GM19099 (cell line): Measurements from ENCODE around the gene CCDC187.

Experiments used
- POLR2A ChIP-seq: IDR thresholded peaks from 3 replicates; pipeline ENCODE4 v1.6.1; 2011; ENCODE audit warnings: low read depth; ENCODE audit not compliant: insufficient read length; ENCODE audit errors: extremely low read depth

The CCDC187 gene

GRCh38 chr9:136247947-136248637 is 55.8 kb downstream of the CCDC187 start:
- no peak for TF ChIP-seq POLR2A

GRCh38 chr9:136247551-136247916 is 56.4 kb downstream of the CCDC187 start:
- no peak for TF ChIP-seq POLR2A

- TF ChIP-seq POLR2A: no peak
Observed at GRCh38 chr9:136246849-136247550, 56.9 kb downstream of the CCDC187 start.

- peak; percentile 57 for TF ChIP-seq POLR2A
Observed at GRCh38 chr9:136245219-136246150, 58.4 kb downstream of the CCDC187 start, which contains the start of gene QSOX2. Gene QSOX2 (minus strand): TSS chr9:136245812. CDS start chr9:136245803, 9 bp downstream.

GRCh38 chr9:136244969-136245218 is 59.0 kb downstream of the CCDC187 start:
- no peak for TF ChIP-seq POLR2A

- no peak for TF ChIP-seq POLR2A
Observed at GRCh38 chr9:136244122-136244968, 59.5 kb downstream of the CCDC187 start.

- TF ChIP-seq POLR2A: peak; percentile 31
Observed at GRCh38 chr9:136243631-136244030, 60.3 kb downstream of the CCDC187 start.

- TF ChIP-seq POLR2A: no peak
Observed at GRCh38 chr9:136242918-136243525, 60.9 kb downstream of the CCDC187 start.

- TF ChIP-seq POLR2A: no peak
Observed at GRCh38 chr9:136242248-136242647, 61.6 kb downstream of the CCDC187 start.

GRCh38 chr9:136241542-136241941 is 62.4 kb downstream of the CCDC187 start:
- no peak for TF ChIP-seq POLR2A

GRCh38 chr9:136240941-136241340 is 63.0 kb downstream of the CCDC187 start:
- no peak for TF ChIP-seq POLR2A

- no peak for TF ChIP-seq POLR2A
Observed at GRCh38 chr9:136239983-136240330, 63.9 kb downstream of the CCDC187 start.

GRCh38 chr9:136239135-136239982 is 64.5 kb downstream of the CCDC187 start:
- TF ChIP-seq POLR2A: no peak
